ENCODE measurements around the gene TOR1A.
"Not testable (repeated sequence)": the region's sequence is repeated elsewhere in the genome, so short reads cannot be mapped to it uniquely, and the experiment has no call there.

Gene TOR1A

GRCh38 chr9:129823542-129823934 is 398 bp downstream of the TOR1A start:
- DNase-seq: peak in 1 of 56 donors; percentile 35

GRCh38 chr9:129822898-129823541 is 916 bp downstream of the TOR1A start:
- peak in 3 of 56 donors; percentile 18 to 27 (median 24) for DNase-seq

GRCh38 chr9:129816501-129817435 is 7.2 kb downstream of the TOR1A start:
- DNase-seq: no peak

GRCh38 chr9:129815278-129815677 is 8.7 kb downstream of the TOR1A start:
- DNase-seq: no peak

- DNase-seq: no peak
These were observed 9.3 kb downstream of the TOR1A start for GRCh38 chr9:129814432-129815223.

GRCh38 chr9:129813661-129814060 is 10.3 kb downstream of the TOR1A start:
- DNase-seq: no peak

- DNase-seq: no peak
These were observed 11.6 kb downstream of the TOR1A start for GRCh38 chr9:129812385-129812784.

GRCh38 chr9:129811967-129812363 is 12.0 kb downstream of the TOR1A start:
- no peak for DNase-seq

GRCh38 chr9:129810788-129811187 is 13.1 kb downstream of the TOR1A start:
- no peak for DNase-seq

GRCh38 chr9:129810116-129810515 is 13.8 kb downstream of the TOR1A start:
- DNase-seq: no peak

- no peak for DNase-seq
These were observed 14.6 kb downstream of the TOR1A start for GRCh38 chr9:129809346-129809745.

- DNase-seq: no peak
These were observed 17.9 kb downstream of the TOR1A start for GRCh38 chr9:129806061-129806460.

GRCh38 chr9:129803676-129804060 is 20.3 kb downstream of the TOR1A start:
- DNase-seq: no peak

- peak; percentile 20 to 95 (median 84) for DNase-seq
These were observed 20.9 kb downstream of the TOR1A start, which contains the start of gene TOR1B for GRCh38 chr9:129802833-129803675. Gene TOR1B, plus strand, starts transcription at chr9:129803184. Its CDS starts 29 bp downstream, at chr9:129803213.

- DNase-seq: no peak
These were observed 22.4 kb downstream of the TOR1A start for GRCh38 chr9:129801504-129801903.

GRCh38 chr9:129798973-129799372 is 25.0 kb downstream of the TOR1A start:
- DNase-seq: no peak

GRCh38 chr9:129796029-129796428 is 27.9 kb downstream of the TOR1A start:
- DNase-seq: not testable (repeated sequence)

GRCh38 chr9:129794549-129794948 is 29.4 kb downstream of the TOR1A start:
- no peak for DNase-seq

GRCh38 chr9:129786481-129786880 is 37.5 kb downstream of the TOR1A start:
- DNase-seq: no peak

GRCh38 chr9:129785866-129786265 is 38.1 kb downstream of the TOR1A start:
- no peak for DNase-seq

- DNase-seq: not testable (repeated sequence)
These were observed 39.0 kb downstream of the TOR1A start for GRCh38 chr9:129784970-129785369.
